DMS53 treated with DMSO at 0.1 percent for 48 hours (cell line): Measurements from ENCODE around the gene TBC1D9.

Source experiments
- DNase-seq: peaks from one replicate; lab custom pipeline; 2025; ENCODE audit not compliant: unreplicated experiment; lab: John Stamatoyannopoulos, UW

The TBC1D9 gene

GRCh38 chr4:140654495-140654814 lies 101.7 kb downstream of the TBC1D9 start:
- DNase-seq = no peak

DNA sequence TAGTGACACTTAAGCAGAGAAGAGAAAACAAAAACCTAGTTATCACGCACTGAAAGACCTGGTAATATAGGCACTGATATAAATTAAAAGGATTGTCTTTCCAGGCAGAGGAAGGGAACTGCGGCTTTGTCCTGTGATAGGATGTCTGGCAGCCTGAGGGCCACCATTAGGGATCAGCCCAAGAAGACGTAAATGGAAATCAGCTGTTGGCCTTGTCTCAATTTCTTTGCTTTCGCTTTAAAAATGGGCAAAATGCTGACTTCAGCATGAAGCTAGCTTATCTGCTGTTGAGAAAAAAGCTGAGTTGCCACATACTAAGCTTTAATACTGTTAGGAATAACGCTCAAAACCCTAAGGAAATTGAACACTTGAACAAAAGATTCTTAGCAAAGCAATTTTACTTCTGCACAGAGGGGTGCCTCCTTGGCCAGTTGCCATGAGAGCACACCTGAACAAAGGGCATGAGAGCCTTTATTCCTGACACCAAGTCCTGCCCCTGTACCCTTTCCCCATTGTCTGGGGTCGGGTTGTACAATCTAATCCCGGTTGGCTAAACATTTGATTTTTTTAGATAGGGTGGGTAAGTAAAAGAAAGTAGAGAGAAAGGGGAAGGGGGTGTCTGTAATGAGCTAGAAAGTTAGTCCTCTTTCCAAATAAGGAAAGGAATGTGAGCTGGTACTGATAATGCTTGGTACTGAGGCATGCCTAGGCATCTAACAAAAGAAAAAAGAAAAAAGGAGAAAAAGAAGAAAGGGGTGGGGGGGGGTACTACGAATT lies 102.3 kb downstream of the TBC1D9 start:
- DNase-seq = no peak

- no peak for DNase-seq
These were observed 103.6 kb downstream of the TBC1D9 start for GRCh38 chr4:140652601-140653000.

DNA sequence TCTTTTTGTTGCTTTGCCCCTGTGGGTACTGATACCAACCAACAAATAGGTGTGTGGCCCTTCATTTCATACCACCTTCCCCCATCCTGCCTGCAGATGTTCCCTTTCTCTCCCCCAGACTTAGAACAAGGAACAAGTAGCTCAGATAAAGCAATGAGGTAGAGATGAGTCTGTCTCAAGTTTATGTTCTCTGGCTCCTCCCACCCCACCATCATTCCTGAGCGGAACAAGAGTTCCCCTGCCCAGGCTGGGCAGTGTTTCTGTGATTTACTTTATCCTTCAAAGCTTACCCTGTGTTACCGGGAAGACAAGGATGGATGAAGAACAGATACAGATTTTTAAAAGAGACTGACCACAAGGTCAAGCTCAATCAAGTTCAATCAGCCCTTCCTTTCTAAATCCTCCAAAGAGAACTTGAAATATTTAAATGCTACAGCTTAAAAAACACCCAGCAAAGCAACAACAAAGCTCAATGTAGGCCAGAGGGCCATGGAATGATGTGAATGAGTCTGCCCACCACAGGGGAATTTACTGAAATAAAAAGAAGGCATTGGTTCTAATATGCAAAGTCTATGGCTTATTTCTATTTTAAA lies 107.4 kb downstream of the TBC1D9 start:
- no peak for DNase-seq

GRCh38 chr4:140645614-140646412 lies 110.4 kb downstream of the TBC1D9 start:
- DNase-seq = no peak

GRCh38 chr4:140645196-140645595 lies 111.0 kb downstream of the TBC1D9 start:
- no peak for DNase-seq

DNA sequence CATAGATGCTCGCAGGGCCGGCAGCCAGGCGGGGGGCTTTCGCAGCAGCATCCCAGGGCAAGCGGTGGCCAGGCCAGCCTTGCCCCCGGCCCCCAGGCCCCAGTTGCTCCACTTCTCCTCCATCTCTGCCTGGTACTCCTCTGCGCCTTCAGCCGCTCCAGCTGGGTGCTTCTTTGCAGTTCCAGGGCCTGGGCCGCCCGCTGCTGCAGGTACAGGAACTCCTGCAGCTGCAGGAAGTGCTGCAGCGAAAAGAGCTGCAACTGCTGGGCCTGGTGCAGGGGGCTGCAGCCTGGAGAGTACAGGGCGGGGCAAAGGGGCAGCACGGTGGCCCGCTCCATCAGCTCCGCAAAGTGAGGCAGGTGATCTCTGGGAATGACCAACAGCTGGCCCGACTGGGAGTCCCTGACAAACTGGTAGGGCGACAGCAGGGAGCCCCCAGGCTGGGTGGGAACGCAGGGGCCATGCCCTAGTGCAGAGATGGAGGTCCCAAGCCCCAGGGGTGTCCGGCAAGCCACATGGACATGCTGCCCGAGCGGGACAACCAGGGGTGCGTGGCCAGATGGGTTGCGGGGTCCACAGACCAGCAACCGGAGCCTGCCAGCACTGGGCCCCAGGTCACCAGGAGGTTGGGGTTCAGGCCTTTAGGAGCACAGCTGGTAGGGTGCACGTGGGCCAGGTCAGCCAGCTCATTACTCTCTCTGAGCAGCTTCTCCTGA lies 111.6 kb downstream of the TBC1D9 start:
- DNase-seq = no peak

DNA sequence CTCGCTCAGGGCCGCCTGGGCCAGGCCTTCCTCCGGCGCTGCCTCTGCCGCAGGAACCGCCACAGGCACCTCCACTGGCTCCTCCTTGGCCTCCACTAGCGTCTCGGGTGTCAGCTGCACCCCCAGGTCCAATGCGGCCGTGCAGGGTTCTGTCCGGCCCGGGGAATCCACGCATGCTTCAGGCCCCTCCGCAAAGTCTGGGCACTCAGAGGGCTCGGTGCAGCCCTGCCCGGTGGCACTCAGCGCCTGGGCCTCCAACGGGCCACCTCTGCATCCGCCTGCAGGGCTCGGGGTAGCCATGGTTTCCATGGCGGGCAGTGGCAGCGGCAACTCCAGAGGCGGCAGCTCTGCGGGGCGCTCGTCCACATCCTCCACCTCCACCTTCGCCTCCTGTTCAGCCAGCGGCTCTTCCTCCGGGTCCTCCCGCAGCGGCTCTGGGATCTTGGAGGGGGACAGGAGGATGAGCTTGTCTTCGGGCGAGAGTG lies 112.6 kb downstream of the TBC1D9 start:
- no peak for DNase-seq

DNA sequence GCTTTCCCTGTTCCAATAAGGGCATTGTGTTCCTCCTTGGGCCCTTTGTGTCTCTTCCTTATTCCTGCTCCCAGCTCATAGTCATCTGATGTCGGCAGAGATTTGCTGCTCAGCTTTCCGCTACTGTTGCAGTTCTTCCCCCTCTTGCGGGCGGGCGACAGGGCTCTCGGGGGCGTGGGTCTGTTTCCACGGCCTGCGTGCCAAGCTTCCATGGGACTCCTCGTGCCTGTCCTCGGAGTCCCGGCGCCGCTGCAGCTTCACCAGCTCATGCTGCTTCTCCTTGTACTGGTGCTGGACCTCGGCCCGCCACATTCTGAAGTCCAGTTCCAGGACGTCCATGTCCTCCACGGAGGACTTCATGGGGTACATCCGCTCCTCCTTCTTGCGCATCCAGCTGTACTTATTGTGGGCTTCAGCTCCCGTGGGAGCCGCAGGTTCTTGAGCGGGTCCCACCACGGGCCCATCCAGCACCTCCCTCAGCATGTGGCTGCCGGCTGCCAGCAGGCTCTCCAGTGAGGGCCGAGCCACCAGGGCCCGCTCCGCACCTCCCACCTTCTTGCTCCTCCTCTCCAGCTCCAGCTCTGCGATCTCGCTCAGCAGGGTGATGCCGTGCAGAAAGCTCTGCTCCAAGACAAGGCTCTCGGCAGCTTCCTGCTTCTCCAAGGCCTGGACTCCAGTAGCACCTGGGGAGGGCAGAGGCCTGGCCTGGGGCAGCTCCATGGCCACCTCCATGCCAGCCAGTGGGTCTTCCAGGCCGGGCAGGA lies 113.3 kb downstream of the TBC1D9 start:
- DNase-seq = no peak

DNA sequence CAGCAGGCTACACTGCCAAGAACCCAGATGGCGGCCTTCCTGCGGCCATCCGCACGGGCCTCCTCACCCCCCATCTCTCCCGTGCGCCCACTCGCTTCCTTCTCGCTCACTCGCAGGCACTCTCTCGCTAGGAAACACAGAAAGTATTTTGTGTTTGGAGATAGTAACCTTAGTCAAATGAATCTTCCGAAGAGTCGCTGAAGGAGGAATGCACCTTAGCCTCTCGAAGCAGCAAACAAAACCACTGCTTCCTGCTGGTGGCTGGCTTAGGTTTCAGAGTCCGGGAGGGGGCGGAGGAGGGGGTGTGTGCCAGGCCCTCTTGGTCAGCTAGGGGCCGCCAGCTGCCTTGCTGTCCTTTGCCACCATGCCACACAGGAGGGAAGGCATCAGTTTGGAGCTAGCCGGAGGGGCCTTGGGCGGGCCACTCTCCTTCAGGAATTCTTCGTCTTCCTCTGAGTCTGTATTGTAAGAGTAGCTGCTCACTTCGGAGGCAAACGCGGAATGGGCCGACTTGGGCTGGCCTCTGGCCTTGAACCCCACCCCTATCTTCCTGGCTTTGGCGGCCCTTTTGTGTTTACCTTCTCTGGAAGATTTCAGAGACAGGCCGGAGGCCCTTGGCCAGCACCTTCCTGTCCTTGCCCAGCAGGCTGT lies 114.3 kb downstream of the TBC1D9 start:
- DNase-seq = no peak

DNA sequence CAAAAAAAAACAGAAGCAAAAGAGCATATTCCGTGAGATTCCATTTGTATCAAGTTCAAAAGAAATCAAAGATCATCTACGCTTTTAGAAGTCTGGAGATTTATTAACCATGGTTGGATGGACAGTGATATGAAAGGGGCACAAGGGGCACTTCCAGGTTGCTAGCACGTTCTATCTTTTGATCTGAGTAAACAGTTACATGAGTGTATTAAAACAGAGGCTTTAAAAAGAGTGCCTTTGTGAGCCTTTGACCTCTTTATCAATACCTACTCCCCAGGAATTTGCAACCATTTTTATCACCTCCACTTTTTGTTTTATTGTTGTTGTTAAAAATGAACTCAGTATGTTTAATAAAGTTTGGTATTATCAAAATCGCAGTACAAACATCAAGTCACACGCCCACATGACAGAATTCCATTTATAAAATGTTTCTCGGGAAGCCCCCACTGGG lies 115.1 kb downstream of the TBC1D9 start:
- DNase-seq = no peak

- no peak for DNase-seq
These were observed 115.9 kb downstream of the TBC1D9 start for GRCh38 chr4:140640150-140640748.

GRCh38 chr4:140639066-140639465 lies 117.1 kb downstream of the TBC1D9 start:
- DNase-seq = no peak

DNA sequence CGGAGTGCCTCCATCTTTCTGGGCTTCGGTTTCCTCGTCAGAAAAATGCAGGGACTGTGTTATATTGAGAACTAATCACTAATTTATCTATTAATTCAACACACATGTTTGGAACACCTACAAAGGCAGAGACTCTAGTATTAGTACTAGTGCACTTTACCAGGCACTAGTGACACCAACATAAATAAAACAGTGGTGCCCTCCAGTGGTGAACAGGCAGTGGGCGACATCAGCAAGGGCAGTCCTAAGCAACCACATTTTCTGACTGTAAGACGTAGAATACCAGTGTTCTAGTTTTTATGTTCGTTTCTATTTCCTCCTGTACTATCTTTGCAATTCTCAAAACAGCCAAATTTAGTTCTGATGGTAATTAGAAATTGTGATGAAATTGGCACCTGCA lies 118.3 kb downstream of the TBC1D9 start:
- peak; percentile 9 for DNase-seq

GRCh38 chr4:140635606-140636005 lies 120.6 kb downstream of the TBC1D9 start:
- DNase-seq = no peak

DNA sequence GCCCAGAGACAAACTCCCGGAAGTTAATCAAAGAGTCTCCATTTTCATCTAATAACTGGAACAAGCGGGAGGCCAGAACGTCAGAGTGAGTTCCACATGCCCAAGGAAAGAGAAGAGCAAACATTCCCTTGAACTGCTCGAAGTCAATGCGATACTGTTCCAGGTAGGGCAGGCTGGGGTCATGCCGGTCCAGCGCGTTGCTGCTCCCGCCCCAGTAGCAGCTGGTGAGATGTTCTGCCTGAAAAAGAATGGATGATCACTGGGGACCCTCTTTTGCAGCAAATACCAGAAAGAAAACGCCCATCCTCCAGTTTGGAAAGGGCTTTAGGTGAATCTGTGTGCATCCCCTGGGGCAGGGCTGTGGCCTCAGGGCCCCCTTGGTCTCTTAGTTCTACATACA lies 122.2 kb downstream of the TBC1D9 start:
- no peak for DNase-seq

DNA sequence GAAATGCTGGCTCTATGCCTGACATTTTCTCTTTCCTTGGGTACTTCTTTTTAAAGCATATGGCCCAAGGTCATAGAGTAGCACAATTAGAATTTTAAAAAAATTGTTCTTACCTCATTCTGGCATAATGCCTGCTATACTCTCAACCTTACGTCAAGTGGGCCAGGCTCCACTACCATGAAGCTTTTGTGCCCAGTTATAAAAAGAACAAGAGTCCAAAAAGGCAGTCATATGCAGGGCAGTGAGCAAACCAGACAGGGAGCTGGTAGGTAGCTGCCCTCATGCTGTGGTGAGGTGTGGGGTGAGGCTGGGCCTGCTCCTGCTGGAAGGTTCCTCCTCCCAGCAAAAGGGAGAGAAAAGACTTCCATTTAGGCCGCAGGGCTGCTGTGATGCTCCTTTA lies 123.1 kb downstream of the TBC1D9 start:
- no peak for DNase-seq

DNA sequence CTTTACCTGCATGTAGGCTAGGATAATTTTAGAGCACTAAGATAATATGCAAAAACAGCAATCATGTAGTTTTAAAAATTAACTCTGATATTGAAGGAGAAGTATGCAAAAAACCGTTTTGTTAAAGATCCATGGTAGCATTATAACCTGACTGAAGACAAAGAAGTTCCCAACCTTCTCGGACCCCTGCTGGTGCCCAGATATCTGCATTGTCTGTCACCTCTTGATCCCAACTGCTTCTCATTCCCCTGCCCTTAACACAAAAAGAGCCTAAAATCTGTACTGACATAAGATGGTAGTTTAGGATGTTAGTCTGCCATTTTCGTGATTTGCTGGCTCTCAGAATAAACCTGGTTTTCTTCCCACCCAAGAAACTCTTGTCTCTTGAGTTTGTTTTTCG lies 125.9 kb downstream of the TBC1D9 start:
- no peak for DNase-seq

DNA sequence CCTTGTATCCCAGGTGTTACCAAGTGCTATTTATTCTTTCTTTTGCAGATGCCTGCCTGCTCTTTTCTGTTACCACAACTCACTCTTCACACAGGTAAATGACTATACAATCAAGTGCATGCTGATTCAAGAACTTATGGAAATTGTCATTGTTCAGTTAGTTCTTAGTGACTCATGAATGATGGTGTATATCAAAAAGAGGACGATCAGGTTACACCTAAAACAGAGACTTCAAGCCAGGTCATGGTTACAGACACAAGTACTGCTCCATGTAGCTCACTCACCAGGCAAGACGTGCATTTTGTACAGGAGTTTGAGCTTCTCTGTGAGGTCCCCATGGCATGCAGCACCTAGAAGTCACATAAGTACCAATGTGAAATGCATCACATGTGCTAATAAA lies 128.2 kb downstream of the TBC1D9 start:
- no peak for DNase-seq
